Esophagus muscularis mucosa (tissue), 4 donors: ENCODE measurements around the gene TTLL4. TPM values are rescaled to one million over a fixed set of nuclear protein-coding genes. Genes with fewer than 3 reads are reported as not detected.
"Not testable (repeated sequence)": the region's sequence is repeated elsewhere in the genome, so short reads cannot be mapped to it uniquely, and the experiment has no call there.

Experiments
- DNase-seq: peaks from one replicate; pipeline ENCODE4 v3.0.0-alpha.2; 2017; ENCODE audit errors: extremely low spot score
- H3K27ac ChIP-seq, 4 donors: fragments of 200-600 bp; sonication (generic); replicated peaks in 1 of 4; 1 replicate in 3 of 4; 2 replicates in 1 of 4; pipeline ENCODE4 v1.5.1; 2016 to 2019; ENCODE audit warnings: mild to moderate bottlenecking in 1 of 4
- H3K27me3 ChIP-seq, 4 donors: fragments of 200-600 bp; sonication (generic); one replicate each; pipeline versions ENCODE4 v1.5.1 to v1.6.0; 2016 to 2019
- H3K36me3 ChIP-seq, 4 donors: fragments of 200-600 bp; sonication (generic); one replicate each; pipeline ENCODE4 v1.5.1; 2016 to 2019
- H3K4me1 ChIP-seq, 4 donors: fragments of 200-600 bp; sonication (generic); one replicate each; pipeline ENCODE4 v1.5.1; 2016 to 2019
- H3K4me3 ChIP-seq, 4 donors: fragments of 200-600 bp; sonication (generic); 1 replicate in 2 of 4; 2 replicates in 2 of 4; pipeline ENCODE4 v1.5.1; 2016 to 2019; ENCODE audit warnings: mild to moderate bottlenecking in 4 of 4, moderate library complexity in 1 of 4
- H3K9me3 ChIP-seq, 4 donors: fragments of 200-600 bp; sonication (generic); 1 replicate in 3 of 4; 2 replicates in 1 of 4; pipeline ENCODE4 v1.5.1; 2016 to 2019
- EP300 ChIP-seq: sonication (generic); formaldehyde crosslinking; IDR thresholded peaks from one replicate; pipeline ENCODE4 v1.6.1; 2017; ENCODE audit warnings: antibody characterized with exemption
- POLR2A ChIP-seq: fragments of 450-650 bp; IDR thresholded peaks from one replicate; pipeline ENCODE4 v1.6.1; 2017; ENCODE audit warnings: antibody characterized with exemption, moderate library complexity, mild to moderate bottlenecking, low read depth
- POLR2AphosphoS5 ChIP-seq, 2 donors: sonication (generic); formaldehyde crosslinking; IDR thresholded peaks; one replicate each; pipeline ENCODE4 v1.6.1; 2017; ENCODE audit warnings: antibody characterized with exemption in 2 of 2
- WGBS: methylation state at CpG from one replicate; pipeline ENCODE4 v1.1.5; 2018; 5-methylcytosine and 5-hydroxymethylcytosine counted together
- intact Hi-C: fragments of 100-400 bp; cut with DNase I; formaldehyde crosslinking; loops from one replicate; pipeline ENCODE4 v1.15.1; 2023
- total RNA-seq, 4 donors: library from RNA; depleted of rRNA; stranded (reverse); fragments of >200 nt; gene quantifications; one replicate each; pipeline versions ENCODE4 v1.1.0 to v1.2.1, GENCODE V29; 2016
- TF ChIP-seq, protein P1 (sequence below), 3 experiments: fragments of 200-600 bp in 2 of 3; fragments of 450-650 bp in 1 of 3; sonication (generic) in 2 of 3; IDR thresholded peaks; one replicate each; pipeline ENCODE4 v1.5.1; 2017 to 2019; ENCODE audit warnings: antibody characterized with exemption in 3 of 3, mild to moderate bottlenecking in 2 of 3, moderate library complexity in 1 of 3

Gene TTLL4
- total RNA-seq, 4 donors from 2014 or later = 5.8 to 11.3 (median 8.3) TPM

DNA sequence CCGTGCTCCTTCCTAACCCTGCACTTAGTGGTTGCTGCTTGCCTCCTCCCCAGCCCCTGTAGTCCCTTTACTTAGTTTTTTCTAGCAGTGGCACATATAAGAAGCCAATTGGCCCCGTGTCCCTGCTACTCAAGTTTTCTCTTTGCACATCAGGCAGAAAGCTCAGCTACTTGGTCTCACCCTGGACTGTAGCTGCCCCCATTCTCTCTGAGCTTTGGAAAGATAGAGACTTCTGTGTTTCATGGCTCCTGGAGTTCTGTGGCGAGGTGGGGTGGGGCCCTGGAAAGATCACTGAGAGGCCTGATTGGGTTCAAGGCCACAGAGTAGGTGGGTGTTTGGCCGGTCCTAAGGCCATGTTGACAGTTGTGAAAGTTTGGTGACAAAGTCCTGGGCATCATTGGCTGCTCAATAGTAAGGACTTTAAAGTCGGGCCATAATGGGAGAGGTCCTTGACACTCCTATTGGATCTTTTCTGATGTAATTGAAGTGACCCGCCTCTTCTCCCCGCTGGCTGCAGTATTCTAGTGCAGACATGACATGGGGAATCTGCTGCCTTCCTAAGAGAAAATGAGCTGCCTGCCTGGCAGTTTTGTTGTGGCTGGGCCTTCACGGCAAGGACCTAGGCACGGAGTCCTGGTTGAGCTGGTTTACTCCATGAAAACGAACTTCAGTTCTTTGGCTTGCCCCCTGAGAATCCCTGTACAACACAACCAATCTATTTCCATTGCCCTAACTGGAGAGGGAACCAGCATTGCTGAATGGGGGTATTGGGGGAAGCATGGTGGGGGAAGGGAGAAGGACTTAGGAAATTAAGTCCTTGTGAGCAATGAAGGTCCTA lies 45.2 kb downstream of the TTLL4 start:
- H3K27me3 ChIP-seq = no peaks in the 10 kb centered on the region
- no peak overlapping the region for H3K4me3 ChIP-seq
- TF ChIP-seq POLR2A (no peak), EP300 (no peak)
- peaks cover 34 to 51% (median 49%) of the 10 kb centered on the region in 4 donors for H3K36me3 ChIP-seq
- WGBS = 99% methylated on average over 8 of the region's 10 CpGs
- no peak overlapping the region for H3K27ac ChIP-seq
- peaks cover 0 to 7% (median 0%) of the 10 kb centered on the region in 4 donors for H3K4me1 ChIP-seq
- no peak for DNase-seq
- intact Hi-C loops = no loop called here
- no peaks in the 10 kb centered on the region for H3K9me3 ChIP-seq

DNA sequence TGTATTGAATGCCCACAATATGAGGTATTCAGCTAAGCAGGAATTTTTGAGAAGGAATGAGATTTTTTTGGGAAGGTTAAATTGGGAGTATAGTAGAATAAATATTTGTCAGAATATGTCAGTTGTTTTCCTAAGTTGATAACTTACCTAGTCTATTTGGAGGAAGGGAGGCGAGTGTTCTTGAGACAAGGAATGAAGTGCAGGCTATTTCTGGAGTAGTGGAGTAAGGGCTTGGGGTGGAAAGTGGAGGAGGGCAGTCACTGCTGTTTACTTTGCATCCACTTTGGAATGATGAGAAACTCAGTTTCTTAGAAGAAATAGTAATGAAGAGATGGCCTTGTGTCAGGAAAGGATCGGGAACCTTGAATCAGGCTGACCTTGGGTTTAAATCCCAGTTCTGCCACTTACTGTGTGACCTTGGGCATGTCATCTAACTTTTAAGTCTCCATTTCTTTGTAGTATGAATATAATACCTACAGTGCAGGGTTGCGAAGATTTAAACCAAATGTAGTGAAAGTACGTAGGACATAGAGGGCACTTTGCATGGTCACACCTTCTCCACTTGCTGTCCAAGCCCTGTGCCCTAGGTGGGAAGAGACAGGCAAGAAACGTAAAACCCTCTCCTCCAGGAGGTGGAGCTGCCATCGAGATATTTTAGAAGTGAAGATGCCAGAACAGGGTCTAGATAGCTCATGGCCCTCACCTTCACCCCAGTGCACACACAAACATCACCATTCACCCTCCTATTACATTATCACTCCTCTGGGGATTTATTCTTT lies 46.2 kb downstream of the TTLL4 start:
- Histone ChIP-seq H3K4me3 (no peak overlapping the region), H3K9me3 (no peaks in the 10 kb centered on the region), H3K4me1 (peaks cover 0 to 7% (median 0%) of the 10 kb centered on the region in 4 donors), H3K27me3 (no peaks in the 10 kb centered on the region), H3K27ac (no peak overlapping the region), H3K36me3 (peaks cover 34 to 42% (median 39%) of the 10 kb centered on the region in 4 donors)
- intact Hi-C loops = no loop called here
- WGBS = 80% methylated on average over 6 of the region's 6 CpGs
- DNase-seq = no peak
- TF ChIP-seq POLR2AphosphoS5 (IDR thresholded peaks at IDR 0.05) (no peak), EP300 (no peak), POLR2A (no peak)
- TF ChIP-seq, protein P1, sequence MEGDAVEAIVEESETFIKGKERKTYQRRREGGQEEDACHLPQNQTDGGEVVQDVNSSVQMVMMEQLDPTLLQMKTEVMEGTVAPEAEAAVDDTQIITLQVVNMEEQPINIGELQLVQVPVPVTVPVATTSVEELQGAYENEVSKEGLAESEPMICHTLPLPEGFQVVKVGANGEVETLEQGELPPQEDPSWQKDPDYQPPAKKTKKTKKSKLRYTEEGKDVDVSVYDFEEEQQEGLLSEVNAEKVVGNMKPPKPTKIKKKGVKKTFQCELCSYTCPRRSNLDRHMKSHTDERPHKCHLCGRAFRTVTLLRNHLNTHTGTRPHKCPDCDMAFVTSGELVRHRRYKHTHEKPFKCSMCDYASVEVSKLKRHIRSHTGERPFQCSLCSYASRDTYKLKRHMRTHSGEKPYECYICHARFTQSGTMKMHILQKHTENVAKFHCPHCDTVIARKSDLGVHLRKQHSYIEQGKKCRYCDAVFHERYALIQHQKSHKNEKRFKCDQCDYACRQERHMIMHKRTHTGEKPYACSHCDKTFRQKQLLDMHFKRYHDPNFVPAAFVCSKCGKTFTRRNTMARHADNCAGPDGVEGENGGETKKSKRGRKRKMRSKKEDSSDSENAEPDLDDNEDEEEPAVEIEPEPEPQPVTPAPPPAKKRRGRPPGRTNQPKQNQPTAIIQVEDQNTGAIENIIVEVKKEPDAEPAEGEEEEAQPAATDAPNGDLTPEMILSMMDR (IDR thresholded peaks at IDR 0.05) = no peak

- no peak overlapping the region for H3K4me3 ChIP-seq
- TF ChIP-seq POLR2A = no peak
- no peak for TF ChIP-seq EP300
- TF ChIP-seq, protein P1 (IDR thresholded peaks at IDR 0.05) = no peak
- no peak for TF ChIP-seq POLR2AphosphoS5 (IDR thresholded peaks at IDR 0.05)
- no peaks in the 10 kb centered on the region for H3K36me3 ChIP-seq
- no peaks in the 10 kb centered on the region for H3K9me3 ChIP-seq
- WGBS = 91% methylated on average over 2 of the region's 2 CpGs
- intact Hi-C loops = no loop called here
- no peak for DNase-seq
- H3K4me1 ChIP-seq = peaks cover 0 to 3% (median 0%) of the 10 kb centered on the region in 4 donors
- no peaks in the 10 kb centered on the region for H3K27me3 ChIP-seq
- no peak overlapping the region for H3K27ac ChIP-seq
Measured at GRCh38 chr2:218761795-218762194, 51.2 kb downstream of the TTLL4 start.

DNA sequence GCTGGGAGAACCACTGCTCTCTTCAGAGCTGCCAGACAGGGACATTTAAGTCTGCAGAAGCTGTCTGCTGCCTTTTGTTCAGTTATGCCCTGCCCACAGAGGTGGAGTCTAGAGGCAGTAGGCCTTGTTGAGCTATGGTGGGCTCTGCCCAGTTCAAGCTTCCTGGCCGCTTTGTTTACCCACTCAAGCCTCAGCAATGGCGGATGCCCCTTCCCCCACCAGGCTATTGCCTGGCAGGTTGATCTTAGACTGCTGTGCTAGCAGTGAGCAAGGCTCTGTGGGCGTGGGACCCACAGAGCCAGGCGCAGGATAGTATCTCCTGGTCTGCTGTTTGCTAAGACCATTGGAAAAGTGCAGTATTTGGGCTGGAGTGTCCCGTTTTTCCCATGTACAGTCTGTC lies 62.1 kb downstream of the TTLL4 start:
- 94% methylated on average over 3 of the region's 5 CpGs for WGBS
- H3K27ac ChIP-seq, H3K4me3 ChIP-seq, intact Hi-C loops, H3K4me1 ChIP-seq, H3K9me3 ChIP-seq, H3K27me3 ChIP-seq, H3K36me3 ChIP-seq: not testable (repeated sequence)
- peak; percentile 17 for DNase-seq

DNA sequence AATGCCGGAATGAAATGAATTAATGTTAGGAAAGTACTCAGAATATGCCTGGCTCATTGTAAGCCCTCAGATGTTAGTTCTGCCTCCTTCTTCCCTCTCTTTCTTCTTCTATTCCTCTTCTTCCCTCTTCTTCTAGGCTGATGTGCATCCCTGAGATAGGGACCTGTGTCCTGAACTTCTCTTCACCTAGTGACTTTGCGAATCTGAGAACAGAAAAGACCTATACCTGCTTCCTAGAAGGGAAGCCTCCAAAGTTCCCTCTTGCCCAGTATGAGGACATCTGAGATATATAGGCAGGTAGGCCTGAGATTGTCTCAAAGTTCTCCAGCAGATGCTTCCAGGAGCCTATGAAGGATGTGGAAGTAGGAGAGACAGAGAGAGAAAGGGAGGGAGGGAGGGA lies 63.2 kb downstream of the TTLL4 start:
- Histone ChIP-seq H3K9me3 (no peaks in the 10 kb centered on the region), H3K27me3 (no peaks in the 10 kb centered on the region), H3K36me3 (peaks cover 0 to 3% (median 0%) of the 10 kb centered on the region in 4 donors), H3K4me1 (no peaks in the 10 kb centered on the region), H3K27ac (no peak overlapping the region), H3K4me3 (no peak overlapping the region)
- TF ChIP-seq, protein P1 (IDR thresholded peaks at IDR 0.05) = no peak
- TF ChIP-seq POLR2A (no peak), POLR2AphosphoS5 (IDR thresholded peaks at IDR 0.05) (no peak), EP300 (no peak)
- 98% methylated on average over 2 of the region's 2 CpGs for WGBS
- intact Hi-C loops = no loop called here
- peak; percentile 72 for DNase-seq
